Amniotic epithelial cell (primary cell): ENCODE measurements around the gene NKD2.

Source experiments
- DNase-seq: peaks from one replicate; pipeline ENCODE4 v3.0.0-alpha.2; 2010; ENCODE audit warnings: low read depth

The NKD2 gene

GRCh38 chr5:1044117-1044516 is 35.5 kb downstream of the NKD2 start:
- DNase-seq = no peak

DNA sequence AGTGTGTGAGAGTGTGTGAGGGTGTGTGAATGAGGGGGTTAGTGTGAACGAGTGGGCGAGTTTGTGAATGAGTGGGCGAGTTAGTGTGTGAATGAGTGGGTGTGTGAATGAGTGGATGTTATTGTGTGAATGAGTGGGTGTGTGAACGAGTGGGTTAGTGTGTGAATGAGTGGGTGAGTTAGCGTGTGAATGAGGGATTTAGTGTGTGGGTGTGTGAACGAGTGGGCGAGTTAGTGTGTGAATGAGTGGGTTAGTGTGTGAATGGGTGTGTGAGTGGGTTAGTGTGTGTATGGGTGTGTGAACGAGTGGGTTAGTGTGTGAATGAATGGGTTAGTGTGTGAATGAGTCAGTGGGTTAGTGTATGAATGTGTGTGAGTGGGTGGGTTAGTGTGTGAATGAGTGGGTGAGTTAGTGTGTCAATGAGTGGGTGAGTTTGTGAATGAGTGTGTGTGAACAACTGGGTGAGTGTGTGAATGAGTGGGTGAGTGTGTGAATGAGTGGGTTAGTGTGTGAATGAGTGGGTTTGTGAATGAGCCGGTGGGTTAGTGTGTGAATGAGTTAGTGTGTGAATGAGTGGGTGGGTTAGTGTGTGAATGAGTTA is 37.5 kb downstream of the NKD2 start:
- DNase-seq = no peak

DNA sequence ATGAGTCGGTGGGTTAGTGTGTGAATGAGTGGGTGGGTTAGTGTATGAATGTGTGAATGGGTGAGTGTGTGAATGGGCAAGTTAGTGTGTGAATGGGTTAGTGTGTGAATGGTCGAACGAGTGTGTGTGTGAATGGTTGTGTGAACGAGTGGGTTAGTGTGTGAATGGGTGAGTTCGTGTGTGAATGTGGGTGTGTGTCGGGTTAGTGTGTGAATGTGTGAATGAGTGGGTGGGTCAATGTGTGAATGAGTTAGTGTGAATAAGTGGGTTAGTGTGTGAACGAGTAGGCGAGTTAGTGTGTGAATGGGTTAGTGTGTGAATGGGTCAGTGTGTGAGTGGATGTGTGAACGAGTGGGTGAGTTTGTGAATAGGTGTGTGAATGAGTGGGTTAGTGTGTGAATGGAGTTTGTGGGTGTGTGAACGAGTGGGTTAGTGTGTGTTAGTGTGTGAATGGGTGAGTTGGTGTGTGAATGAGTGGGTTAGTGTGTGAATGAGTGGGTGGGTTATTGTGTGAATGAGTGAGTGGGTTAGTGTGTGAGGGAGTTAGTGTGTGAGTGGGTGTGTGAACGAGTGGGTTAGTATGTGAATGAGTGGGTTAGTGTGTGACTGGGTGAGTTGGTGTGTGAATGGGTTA is 38.8 kb downstream of the NKD2 start:
- DNase-seq = no peak

DNA sequence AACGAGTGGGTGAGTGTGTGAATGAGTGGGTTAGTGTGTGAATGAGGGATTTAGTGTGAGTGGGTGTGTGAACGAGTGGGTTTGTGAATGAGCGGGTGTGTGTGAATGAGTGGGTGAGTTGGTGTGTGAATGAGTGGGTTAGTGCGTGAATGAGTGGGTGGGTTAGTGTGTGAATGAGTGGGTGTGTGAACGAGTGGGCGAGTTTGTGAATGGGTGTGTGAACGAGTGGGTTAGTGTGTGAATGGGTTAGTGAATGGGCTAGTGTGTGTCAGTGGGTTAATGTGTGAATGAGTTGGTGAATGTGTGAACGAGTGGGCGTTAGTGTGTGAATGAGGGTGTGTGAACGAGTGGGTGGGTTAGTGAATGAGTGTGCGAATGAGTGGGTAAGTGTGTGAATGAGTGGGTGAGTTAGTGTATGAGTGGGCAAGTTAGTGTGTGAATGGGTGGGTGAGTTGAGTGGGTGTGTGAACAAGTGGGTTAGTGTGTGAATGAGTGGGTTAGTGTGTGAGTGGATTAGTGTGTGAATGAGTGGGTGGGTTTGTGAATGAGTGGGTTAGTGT is 39.6 kb downstream of the NKD2 start:
- DNase-seq = no peak

DNA sequence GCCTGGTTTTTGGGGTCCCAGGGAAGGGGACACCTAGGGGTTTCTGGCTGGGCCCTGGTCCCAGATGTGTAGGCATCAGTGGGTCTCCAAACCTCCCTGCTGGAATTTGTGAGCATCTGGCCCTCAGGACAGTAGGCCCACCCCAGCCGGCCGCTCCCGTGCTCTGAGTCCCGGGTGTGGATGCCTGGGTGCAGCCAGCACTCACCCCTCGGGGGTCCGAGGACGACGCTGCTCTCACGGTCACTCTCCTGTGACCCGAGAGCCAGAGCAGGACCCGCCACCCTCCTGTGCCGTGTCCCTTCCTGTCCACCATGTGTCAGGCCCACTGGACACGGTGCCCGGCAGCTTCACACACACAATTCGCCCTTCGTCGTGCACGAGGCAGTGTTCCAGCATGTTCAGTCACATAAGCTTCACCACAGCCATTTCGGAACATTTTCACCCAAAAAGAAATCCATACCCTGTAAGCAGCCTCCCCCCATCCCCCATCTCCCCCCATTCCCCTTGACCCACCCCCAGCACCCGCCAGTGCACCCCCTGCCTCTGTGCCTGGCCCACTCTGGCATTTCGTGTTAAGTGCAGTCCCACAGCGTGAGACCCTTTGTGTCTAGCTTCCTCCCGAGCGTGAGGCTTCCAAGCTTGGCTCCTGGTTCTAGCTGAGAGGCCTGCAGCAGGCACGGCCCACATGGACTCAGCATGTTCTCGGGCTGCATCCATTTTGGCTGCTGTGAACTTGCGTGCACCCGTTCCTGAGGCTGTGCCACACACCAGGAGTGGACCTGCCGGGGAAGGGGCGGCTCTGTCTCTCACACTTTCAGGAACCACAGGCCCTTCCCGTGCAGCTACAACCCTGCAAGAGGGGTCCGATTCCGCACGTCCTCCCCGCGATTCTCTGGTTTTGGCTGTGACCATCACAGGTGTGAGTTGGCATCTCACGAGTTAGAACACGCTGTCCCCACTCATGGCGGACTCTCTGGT is 40.5 kb downstream of the NKD2 start:
- DNase-seq = no peak

DNA sequence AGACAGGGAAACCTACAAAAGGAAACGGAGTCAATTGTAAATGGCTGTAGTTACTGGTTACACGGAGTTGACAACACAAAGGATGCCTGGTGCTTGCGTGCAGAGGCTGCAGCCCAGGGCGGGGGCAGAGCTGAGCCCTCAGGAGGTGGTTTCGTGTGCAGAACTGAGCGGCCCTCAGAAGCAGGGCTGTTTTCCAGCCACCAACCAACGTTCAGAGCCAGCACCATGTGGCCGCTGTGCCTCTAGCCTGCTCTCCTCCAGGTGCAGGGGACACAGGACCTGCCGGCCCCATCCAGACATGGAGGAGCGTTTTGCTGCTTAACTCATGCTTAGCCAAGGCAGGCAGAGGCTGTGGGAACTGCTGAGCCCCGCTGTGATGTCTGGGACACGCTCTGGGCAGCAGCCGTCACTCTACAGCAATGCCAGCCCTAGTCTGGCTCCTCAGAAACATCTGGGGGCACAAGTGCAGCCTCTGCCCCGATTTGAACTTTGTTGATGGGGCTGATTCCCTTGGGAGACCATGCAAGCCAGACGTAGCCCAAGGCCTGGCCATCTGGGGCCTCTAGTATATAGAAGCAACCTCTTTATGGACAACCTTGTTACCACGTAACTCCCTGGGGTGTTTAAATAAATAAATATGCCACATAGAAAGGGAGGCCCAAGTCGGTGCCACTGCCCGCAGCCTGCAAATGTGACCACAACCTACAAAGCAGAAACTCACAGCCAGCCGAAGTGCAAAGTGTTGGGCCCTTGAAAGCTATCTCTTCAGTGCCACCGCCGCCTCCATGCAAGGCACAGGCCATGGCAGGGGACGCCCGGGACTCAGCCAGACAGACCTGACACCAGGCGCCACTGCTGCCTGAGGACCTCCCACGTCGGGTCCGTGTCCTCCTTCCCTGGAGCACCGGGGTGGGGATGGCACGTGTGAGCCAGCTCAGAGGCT is 42.1 kb downstream of the NKD2 start:
- no peak for DNase-seq

DNA sequence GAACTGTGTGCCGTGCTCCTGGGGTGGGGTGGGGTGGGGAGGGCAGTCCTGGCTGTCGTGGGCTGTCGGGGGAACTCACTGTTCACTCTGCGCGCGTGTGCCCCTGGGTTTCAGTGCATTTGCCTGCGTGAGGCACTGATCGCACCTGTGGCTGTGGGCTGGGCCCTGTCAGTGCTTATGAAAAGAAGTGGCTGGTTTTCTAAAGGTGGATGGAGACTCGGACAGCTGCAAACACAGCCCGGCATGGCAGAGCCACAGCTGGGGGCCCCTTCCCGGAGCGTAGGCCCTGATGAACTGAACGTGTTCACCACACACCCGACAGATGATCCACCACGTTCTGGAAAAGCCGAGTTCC is 42.7 kb downstream of the NKD2 start:
- DNase-seq = no peak

DNA sequence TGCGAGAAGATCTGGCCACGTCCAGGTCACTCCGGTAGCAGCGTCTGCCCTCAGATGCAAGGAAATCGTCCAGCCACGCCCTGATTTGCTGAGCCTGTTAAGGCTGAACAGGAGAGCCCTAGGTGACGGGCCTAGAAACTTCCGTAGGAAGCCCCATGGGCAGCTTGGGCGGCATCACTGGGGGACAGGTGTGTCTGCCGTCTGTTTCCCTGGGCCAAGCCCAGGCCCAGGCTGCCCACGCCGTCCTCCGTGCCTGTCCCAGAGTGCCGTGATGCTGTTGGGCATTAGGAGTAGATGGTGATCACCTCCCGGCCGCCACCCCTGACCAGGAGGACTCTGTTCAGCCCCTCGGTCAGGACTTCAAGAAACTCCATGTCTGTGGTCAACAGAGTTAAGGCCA is 43.5 kb downstream of the NKD2 start:
- no peak for DNase-seq

DNA sequence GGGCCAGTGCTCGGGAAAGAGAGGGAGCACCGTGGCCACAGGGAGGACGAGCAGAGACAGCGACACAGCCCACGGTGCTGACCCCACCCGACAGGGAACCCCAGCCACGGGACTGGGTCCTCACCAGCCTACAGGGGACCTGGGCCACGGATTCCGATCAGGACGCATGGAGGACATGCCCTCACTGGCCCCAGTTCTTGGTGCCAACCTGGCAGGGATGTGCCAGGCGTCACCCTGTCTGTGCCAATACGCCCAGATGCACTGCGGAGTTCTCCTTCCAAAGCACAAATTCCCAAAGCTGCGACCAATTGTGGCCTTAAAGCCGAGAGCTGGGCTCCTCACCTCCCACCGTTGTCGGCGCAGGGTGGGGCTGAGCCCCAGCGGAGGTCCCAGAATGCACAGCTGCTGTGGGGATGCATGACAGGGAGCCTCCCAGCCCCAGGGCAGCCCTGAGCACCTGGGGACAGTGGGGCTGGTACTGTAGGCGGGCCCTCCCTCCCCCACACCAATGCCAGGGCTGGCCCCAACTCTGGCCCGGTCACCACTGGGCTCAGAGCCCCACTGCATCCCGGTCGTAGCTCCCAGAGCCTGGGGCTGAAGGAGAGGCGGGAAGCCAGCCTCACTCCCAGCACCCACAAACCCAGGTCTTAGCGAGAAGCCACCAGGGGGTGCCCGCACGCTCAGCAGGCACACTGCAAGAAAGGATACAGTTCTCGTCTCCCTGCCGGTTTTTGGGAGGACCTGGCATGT is 44.2 kb downstream of the NKD2 start:
- no peak for DNase-seq

DNA sequence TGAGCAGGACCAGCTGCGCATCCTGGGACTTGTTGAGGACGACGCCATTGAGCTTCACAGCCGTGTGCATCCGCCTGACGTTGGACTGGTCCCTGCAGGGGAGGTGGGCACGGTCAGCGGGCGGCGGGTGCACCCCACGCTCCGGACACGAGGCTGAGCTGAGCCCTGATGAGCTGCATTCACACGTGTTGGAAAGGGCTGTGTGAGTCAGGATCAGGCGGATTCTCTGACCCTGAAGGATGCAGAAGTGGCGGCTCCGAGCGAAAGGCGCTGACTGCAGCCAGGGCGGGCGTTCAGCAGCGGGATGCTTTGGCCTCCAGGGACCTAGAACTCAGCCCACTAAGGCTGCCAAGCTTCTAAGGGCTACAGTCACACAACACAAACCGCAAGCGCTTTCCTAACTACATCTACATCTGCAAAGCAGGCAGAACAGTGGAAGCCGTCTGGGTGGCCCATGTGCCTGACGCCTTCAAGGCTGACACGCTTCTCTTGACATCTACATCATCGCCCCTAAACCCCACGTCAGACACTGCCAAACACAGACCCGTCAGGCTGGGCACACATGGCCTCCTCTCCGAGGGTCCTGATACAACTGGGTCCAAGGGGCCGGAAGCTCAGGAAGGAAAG is 44.9 kb downstream of the NKD2 start:
- no peak for DNase-seq

- no peak for DNase-seq
These were observed 45.6 kb downstream of the NKD2 start for GRCh38 chr5:1054018-1054798.

DNA sequence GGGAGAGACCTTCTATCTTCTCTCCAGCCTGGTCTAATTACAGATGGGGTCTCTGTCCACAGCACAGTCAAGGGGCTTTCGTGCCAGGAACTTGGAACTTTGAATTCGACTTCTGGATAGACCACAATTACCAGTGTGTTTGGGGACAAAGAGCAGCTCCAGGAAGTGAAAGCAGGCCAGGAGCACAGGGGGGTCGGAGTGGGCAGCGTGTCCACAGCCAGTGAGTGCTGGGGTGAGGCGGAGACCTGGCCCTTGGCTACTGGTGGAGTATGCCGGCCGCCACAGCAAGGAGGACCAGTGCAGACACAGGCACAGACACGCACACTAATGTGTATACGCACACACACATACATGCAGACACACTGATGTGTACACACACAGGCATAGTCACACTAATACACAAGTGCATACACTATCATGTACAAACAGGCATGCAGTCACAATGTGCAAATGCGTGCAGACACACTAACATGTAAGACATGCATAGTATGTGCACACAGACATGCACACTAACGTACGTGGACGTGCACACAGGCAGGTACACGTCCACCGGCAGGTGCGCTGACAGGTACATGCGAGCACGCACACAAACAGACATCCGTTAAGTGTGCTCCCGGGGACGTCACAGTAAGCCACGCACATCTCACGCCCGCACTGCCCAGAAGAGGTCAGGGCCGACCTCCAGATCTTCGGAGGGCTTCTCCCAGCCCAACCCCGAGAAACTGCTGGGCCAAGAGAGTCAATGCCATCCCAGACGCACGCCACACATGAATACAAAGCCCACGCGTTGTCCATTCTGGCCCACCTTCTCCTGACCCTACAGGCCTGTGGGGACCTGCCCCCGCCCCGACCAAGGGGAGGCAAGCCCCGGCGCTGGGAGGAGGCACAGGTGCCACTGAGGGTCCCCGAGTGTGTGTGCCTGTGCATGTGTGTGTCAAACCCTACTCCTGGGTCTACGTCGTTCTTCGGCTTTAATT is 46.5 kb downstream of the NKD2 start:
- DNase-seq = no peak

GRCh38 chr5:1055896-1056610 is 47.5 kb downstream of the NKD2 start:
- DNase-seq = no peak

- no peak for DNase-seq
These were observed 48.2 kb downstream of the NKD2 start for GRCh38 chr5:1056611-1057484.

DNA sequence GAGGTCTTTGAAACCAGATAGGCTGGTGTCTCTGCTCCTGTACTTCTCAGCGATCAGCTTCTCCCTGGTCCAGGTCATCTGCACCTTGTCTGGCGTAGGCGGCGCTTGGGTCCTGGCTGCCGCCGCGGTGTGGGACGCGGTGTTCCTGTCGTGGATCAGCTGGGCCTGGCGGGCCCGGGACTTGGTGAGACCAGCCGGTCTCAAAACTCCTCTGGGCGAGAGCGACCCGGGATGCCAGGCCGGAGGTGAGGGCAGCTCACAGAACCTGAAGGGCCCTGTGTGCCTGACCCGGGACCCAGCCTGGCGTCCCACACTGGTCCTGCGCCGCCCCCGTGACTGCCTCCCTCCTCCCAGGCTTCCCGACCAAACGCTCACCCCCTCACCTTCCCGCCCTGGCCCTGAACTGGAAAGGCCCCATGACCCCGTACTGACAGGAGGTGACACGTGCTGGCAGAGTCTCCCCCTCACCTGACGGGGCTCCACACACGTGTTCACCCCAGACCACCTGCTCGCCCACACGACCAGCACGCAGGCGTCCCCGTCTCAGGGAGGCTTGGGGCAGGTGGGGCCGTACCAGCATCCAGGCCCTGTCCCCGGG is 49.0 kb downstream of the NKD2 start:
- DNase-seq = no peak
